ENCODE results near the gene PRKAR1B. TPM values are rescaled to one million over a fixed set of nuclear protein-coding genes. Genes with fewer than 3 reads are reported as not detected.
"Not testable (repeated sequence)": the region's sequence is repeated elsewhere in the genome, so short reads cannot be mapped to it uniquely, and the experiment has no call there.

Gene PRKAR1B
- total and polyA plus RNA-seq, 2 donors = 12.3 to 13.7 TPM

DNA sequence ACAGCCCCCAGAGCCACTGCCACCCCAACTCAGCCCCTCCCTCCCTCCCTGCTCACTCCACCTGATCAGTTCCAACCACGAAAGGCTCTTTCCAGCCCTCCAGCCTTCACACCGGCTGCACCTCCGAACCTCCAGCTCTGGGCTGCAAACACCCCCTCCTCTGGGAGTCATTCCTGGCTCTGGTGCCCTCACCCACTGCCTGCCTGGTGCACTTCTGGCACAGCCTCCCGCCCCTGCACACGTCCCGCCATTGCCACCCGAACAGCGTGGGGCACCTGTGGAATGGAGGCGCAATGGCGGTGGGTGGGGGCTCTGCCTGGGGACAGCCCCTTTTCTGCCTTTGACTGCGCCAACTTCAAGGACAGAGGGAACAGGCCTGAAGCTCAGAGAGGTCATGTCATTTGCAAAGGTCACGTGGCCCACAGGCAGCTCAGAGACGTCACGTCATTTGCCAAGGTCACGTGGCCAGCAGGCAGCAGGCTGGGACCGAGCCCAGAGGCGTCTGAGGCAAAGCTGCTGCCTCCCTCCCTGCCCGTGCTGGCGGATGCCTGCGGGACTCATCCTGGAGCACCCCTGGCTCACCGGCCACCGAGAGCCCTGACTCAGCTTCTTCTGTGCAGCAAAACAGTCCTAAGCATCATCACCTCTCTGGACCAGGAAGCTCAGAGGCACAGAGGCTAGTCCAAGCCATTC is 76.6 kb downstream of the PRKAR1B start:
- no peaks in the 10 kb centered on the region for H3K4me1 ChIP-seq (ENCODE audit: insufficient read depth)
- H3K27ac ChIP-seq (ENCODE audit: low read depth) = no peak overlapping the region
- no peak overlapping the region for H3K4me3 ChIP-seq (ENCODE audit: low read depth, low read length)
- H3K36me3 ChIP-seq (ENCODE audit: insufficient read depth) = no peaks in the 10 kb centered on the region
- DNase-seq (ENCODE audit: extremely low spot score) = no peak
- WGBS = 80% methylated on average over 22 of the region's 22 CpGs

DNA sequence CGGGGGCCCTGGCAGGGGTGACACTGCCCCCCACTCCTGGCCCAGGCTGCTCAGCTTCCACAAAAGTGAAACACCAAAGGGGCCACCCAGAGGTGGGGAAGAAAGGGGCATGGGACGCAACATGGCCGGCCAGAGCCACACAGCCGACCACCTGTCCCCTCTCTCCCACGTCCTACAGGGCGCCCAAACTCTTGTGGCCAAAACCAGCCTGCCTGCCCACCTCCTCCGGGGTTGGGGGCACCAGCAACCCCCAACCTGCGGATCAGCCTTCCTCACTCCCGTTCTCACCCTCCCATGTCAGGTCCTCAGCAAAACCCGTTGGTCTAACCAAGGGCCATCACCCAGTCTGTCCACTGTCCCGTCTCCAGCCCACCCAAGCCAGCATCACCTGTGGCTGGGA is 80.1 kb downstream of the PRKAR1B start:
- no peak for DNase-seq (ENCODE audit: extremely low spot score)
- H3K27ac ChIP-seq (ENCODE audit: low read depth) = no peak overlapping the region
- 94% methylated on average over 11 of the region's 11 CpGs for WGBS
- H3K36me3 ChIP-seq (ENCODE audit: insufficient read depth) = no peaks in the 10 kb centered on the region
- no peaks in the 10 kb centered on the region for H3K4me1 ChIP-seq (ENCODE audit: insufficient read depth)
- no peak overlapping the region for H3K4me3 ChIP-seq (ENCODE audit: low read depth, low read length)

DNA sequence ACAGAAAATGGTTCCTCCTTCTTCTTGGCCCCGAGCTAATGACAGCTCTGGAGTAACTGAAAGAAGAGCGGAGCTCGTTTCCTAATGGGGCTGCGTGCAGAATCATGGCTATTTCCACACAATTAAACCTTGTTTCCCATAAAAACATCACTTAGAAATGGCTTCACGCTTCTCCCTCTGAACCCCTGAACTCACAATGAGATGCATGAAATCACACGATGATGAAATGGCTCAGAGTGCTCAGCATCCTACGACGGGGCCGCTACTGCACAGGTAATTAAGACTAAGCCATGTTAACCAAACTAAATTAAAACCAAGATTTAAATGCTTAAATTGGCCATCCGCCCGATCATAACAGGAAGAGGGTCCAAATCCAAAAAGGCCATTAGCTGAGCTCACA is 80.6 kb downstream of the PRKAR1B start:
- no peaks in the 10 kb centered on the region for H3K36me3 ChIP-seq (ENCODE audit: insufficient read depth)
- 89% methylated on average over 11 of the region's 11 CpGs for WGBS
- no peak overlapping the region for H3K4me3 ChIP-seq (ENCODE audit: low read depth, low read length)
- H3K4me1 ChIP-seq (ENCODE audit: insufficient read depth) = no peaks in the 10 kb centered on the region
- H3K27ac ChIP-seq (ENCODE audit: low read depth) = no peak overlapping the region
- no peak for DNase-seq (ENCODE audit: extremely low spot score)

DNA sequence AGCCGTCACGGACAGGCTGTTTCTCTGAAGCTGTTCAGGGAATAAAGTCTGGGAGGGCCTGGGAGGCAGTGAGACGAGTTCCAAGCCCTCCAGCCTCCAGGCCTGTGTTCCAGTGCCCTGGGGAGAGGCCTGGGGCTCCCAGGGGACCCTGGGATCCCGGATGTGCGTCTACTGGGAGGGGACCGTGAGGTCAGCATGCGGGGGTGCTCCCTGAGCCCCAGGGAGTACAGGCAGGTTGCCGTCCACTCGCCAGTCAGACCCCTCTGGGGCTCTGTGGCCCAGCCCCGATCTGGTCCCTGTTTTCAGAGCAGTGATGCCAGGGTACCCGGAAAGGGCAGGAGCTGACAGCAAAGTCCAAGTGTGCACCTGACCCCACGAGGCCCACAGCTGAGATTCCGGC is 81.5 kb downstream of the PRKAR1B start:
- DNase-seq (ENCODE audit: extremely low spot score) = no peak
- Histone ChIP-seq H3K27ac (ENCODE audit: low read depth) (no peak overlapping the region), H3K4me3 (ENCODE audit: low read depth, low read length) (no peak overlapping the region), H3K36me3 (ENCODE audit: insufficient read depth) (no peaks in the 10 kb centered on the region), H3K4me1 (ENCODE audit: insufficient read depth) (no peaks in the 10 kb centered on the region)
- 90% methylated on average over 13 of the region's 13 CpGs for WGBS

DNA sequence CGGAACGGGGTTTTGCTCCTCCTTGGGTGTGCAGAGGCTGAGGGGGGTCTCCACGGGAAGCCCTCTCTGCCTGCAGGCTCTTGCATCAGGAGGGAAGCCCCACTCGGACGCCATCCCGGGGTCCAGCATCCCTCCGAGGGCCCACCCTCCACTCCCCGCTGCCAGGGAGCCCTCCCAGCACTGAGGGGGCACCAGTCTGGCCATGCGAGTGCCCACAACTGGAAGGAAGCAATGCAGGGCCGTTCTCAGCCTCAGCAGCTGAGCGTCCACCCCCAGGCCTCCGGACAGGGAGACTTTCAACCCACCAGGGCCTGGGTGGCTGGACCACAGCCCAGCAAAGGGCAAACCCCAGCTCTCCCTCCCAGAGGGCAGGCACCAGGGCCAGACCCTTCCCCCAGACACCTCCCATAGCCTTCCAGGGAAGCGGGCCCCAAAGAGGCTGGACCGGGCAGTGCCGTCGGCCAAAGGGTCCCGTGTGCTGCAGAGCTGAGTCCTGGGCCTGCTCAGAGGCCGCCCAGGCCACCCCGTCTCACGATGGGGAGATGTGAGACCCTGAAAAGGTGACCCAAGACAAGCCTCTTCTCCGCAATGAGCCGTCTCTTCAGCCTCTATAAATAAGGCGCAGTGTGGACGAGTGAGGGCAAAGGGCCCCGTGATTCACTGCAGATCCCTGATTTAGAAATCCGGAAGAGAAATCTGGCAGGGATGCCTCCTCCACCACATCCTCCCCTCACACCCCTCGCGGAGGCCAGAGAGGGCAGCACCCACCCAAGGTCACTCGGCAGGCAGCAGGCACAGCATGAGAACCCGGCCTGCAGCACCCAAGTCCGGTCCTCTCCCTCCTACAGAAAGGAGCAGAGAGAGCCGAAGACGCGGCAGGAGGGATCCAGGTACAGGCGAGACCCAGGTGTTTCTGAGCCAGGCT is 82.4 kb downstream of the PRKAR1B start:
- Histone ChIP-seq H3K36me3 (ENCODE audit: insufficient read depth) (no peaks in the 10 kb centered on the region), H3K4me1 (ENCODE audit: insufficient read depth) (no peaks in the 10 kb centered on the region), H3K27ac (ENCODE audit: low read depth) (no peak overlapping the region), H3K4me3 (ENCODE audit: low read depth, low read length) (no peak overlapping the region)
- WGBS = 95% methylated on average over 35 of the region's 35 CpGs
- no peak for DNase-seq (ENCODE audit: extremely low spot score)

DNA sequence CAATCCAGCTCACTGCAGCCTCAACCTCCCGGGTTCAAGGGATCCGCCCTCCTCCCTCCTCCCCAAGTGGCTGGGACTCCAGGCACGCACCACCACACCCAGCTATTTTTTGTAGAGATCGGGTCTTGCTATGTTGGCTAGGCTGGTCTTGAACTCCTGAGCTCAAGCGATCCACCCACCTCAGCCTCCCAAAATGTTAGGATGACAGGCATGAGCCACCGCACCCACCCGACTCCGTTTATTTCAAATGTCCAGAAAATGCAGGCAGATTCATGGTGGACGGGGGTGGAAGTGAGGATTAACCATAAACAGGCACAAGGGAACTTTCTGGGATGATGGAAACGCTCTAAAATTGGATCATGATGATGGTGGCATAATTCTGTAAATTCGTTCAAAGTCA is 85.1 kb downstream of the PRKAR1B start:
- H3K4me1 ChIP-seq (ENCODE audit: insufficient read depth) = no peaks in the 10 kb centered on the region
- no peaks in the 10 kb centered on the region for H3K36me3 ChIP-seq (ENCODE audit: insufficient read depth)
- WGBS = 95% methylated on average over 11 of the region's 11 CpGs
- no peak for DNase-seq (ENCODE audit: extremely low spot score)
- H3K27ac ChIP-seq (ENCODE audit: low read depth) = no peak overlapping the region
- H3K4me3 ChIP-seq (ENCODE audit: low read depth, low read length) = no peak overlapping the region

DNA sequence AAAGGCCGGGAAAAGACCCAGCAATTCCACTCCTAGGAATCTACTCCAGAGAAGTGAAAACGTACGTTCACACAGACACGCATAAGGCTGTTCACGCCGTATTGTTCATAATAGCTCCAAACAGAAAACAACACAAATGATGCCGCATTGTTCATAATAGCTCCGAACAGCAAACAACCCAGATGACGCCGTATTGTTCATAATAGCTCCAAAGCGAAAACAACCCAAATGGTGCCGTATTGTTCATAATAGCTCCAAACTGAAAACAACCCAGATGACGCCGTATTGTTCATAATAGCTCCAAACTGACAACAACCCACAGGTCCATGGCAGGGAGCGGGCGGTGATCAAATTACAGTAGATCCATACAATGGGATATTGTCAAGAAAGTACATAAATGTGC is 85.8 kb downstream of the PRKAR1B start:
- no peaks in the 10 kb centered on the region for H3K36me3 ChIP-seq (ENCODE audit: insufficient read depth)
- H3K4me3 ChIP-seq (ENCODE audit: low read depth, low read length) = no peak overlapping the region
- WGBS = 87% methylated on average over 16 of the region's 16 CpGs
- DNase-seq (ENCODE audit: extremely low spot score) = no peak
- no peak overlapping the region for H3K27ac ChIP-seq (ENCODE audit: low read depth)
- H3K4me1 ChIP-seq (ENCODE audit: insufficient read depth) = no peaks in the 10 kb centered on the region

DNA sequence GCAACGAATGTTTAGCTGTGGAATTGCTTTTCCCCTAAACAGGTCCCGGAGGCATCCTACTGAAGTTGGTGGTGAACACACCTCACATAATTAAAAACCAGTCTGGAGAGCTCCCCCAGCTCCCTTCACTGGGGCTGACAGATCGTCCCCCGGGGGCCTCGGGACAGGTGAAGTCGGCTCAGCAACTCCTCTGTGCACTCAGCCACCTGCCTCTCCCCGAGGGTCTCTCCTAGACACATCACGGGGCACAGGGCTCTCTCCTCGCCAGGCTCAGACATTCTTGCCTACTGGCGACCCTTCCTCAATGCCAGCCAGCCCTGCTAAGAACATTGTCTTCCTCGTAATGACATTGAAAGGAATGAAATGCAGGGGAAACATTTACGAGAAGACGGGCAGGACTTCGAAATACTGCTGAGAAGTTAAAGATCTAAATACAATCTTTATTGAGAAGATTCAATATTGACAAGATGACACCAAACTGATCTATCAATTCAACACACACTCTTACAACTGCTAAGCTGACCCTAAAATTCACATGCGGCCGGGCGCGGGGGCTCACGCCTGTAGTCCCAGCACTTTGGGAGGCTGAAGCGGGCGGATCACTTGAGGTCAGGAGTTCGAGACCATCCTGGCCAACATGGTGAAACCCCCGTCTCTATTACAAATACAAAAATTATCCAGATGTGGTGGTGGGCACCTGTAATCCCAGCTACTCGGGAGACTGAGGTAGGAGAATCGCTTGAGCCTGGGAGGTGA is 88.6 kb downstream of the PRKAR1B start:
- Histone ChIP-seq H3K27ac (ENCODE audit: low read depth) (no peak overlapping the region), H3K4me3 (ENCODE audit: low read depth, low read length) (no peak overlapping the region), H3K36me3 (ENCODE audit: insufficient read depth) (no peaks in the 10 kb centered on the region), H3K4me1 (ENCODE audit: insufficient read depth) (no peaks in the 10 kb centered on the region)
- 93% methylated on average over 25 of the region's 25 CpGs for WGBS
- no peak for DNase-seq (ENCODE audit: extremely low spot score)

DNA sequence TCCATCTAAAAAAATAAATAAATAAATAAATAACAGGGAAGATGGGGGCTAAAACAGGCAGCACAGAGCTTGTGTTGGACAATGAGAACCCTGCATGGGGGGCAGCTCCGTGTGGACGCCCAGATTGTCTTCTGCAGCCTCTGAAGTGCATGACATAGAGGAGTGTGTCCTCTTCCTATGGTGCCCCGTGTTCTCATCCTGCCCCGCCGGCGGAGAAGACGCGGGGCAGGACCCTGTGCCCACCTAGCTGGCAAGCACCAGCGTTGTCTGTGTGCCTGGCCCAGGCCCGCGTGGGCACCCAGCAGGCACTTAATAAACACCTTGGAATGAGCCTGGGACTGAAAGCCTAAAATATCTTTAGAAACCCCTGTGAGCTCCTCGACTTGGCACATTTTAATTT is 89.3 kb downstream of the PRKAR1B start:
- DNase-seq (ENCODE audit: extremely low spot score) = no peak
- H3K36me3 ChIP-seq (ENCODE audit: insufficient read depth) = no peaks in the 10 kb centered on the region
- no peak overlapping the region for H3K4me3 ChIP-seq (ENCODE audit: low read depth, low read length)
- 94% methylated on average over 12 of the region's 12 CpGs for WGBS
- no peaks in the 10 kb centered on the region for H3K4me1 ChIP-seq (ENCODE audit: insufficient read depth)
- H3K27ac ChIP-seq (ENCODE audit: low read depth) = no peak overlapping the region

DNA sequence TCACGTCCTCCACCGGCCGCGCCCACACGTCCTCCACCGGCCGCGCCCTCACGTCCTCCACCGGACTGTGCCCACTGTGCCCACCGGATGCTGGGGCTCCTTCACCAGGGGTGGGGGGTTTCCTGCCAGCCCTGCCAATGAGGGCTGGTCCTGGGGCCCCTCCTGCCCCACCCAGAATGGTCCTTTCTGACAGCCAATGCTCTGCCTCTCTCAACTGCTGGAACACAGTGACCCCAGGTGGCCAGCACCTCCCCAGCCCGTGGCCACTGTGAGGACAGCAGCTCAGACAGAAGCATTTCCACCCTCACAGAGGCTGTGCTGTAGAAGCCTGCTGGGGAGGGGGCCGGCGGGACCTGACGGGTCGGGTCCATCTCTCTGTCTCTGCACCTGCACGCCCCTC is 90.7 kb downstream of the PRKAR1B start:
- 92% methylated on average over 17 of the region's 17 CpGs for WGBS
- no peak for DNase-seq (ENCODE audit: extremely low spot score)
- Histone ChIP-seq H3K36me3 (ENCODE audit: insufficient read depth) (no peaks in the 10 kb centered on the region), H3K4me3 (ENCODE audit: low read depth, low read length) (no peak overlapping the region), H3K27ac (ENCODE audit: low read depth) (no peak overlapping the region), H3K4me1 (ENCODE audit: insufficient read depth) (no peaks in the 10 kb centered on the region)

DNA sequence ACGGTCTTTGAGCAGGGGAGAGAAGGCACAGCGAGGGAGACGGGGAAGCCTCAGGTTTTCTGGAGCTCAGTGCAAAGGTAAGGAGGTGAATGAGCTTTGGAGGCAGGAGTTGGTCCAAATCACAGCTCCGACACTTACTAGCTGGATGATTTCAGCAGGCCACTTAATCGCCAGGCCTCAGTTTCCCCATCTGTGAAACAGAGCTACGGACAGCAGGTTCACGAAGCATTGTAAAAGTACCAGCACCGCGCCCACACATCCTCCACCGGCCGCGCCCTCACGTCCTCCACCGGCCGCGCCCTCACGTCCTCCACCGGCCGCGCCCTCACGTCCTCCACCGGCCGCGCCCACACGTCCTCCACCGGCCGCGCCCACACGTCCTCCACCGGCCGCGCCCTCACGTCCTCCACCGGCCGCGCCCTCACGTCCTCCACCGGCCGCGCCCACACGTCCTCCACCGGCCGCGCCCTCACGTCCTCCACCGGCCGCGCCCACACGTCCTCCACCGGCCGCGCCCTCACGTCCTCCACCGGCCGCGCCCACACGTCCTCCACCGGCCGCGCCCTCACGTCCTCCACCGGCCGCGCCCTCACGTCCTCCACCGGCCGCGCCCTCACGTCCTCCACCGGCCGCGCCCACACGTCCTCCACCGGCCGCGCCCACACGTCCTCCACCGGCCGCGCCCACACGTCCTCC is 91.2 kb downstream of the PRKAR1B start:
- WGBS = 97% methylated on average over 71 of the region's 81 CpGs
- H3K27ac ChIP-seq (ENCODE audit: low read depth); H3K4me1 ChIP-seq (ENCODE audit: insufficient read depth); H3K36me3 ChIP-seq (ENCODE audit: insufficient read depth); DNase-seq (ENCODE audit: extremely low spot score); H3K4me3 ChIP-seq (ENCODE audit: low read depth, low read length): not testable (repeated sequence)

DNA sequence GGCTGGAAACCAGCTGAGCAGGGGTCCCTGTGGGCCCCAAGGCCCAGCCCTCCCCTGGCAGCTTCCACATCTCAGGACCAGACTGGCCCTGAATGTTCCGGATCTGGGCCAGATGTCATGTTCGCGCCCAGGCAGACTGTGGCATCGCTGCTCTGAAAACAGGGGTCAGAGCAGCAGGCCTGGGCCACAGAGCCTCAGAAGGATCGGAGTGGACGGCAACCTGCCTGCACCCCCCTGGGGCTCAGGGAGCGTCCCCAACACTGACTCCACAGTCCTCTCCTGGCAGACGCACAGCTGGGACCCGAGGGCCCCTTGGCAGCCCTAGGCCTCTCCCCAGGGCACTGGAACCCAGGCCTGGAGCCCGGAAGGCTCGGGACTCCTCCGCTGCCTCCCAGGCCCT is 91.9 kb downstream of the PRKAR1B start:
- no peaks in the 10 kb centered on the region for H3K36me3 ChIP-seq (ENCODE audit: insufficient read depth)
- DNase-seq (ENCODE audit: extremely low spot score) = no peak
- 89% methylated on average over 12 of the region's 12 CpGs for WGBS
- no peak overlapping the region for H3K4me3 ChIP-seq (ENCODE audit: low read depth, low read length)
- H3K27ac ChIP-seq (ENCODE audit: low read depth) = no peak overlapping the region
- no peaks in the 10 kb centered on the region for H3K4me1 ChIP-seq (ENCODE audit: insufficient read depth)

DNA sequence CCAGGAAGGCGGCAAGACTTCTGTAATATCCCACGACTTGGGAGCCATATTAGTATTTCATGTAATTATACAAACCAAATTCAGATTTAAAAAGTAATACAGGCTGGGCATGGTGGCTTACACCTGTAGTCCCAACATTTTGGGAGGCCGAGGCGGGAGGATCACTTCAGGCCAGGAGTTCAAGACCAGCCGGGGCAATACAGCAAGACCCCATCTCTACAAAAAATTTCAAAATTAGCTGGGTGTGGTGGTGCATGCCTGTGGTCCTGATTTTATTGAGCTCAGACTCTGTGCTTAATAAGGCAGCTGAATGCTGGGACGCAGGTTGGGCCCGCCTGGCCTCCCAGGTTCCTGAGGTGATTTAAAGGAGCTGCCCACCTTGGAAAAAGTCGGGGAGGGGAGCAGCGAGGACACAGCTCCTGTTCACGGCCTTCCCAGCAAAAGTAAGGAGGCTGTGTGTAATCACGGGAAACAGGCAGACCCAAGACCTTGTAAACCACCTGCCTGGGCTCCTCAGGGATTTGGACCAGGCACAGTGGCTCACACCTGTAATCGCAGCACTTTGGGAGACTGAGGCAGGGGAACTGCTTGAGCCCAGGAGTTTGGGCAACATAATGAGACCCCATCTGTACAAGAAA is 93.6 kb downstream of the PRKAR1B start:
- H3K4me1 ChIP-seq (ENCODE audit: insufficient read depth) = no peaks in the 10 kb centered on the region
- 97% methylated on average over 12 of the region's 12 CpGs for WGBS

More for the DNA sequence above, 93.6 kb downstream of the PRKAR1B start:
- Histone ChIP-seq H3K36me3 (ENCODE audit: insufficient read depth) (no peaks in the 10 kb centered on the region), H3K4me3 (ENCODE audit: low read depth, low read length) (no peak overlapping the region), H3K27ac (ENCODE audit: low read depth) (no peak overlapping the region)
- DNase-seq (ENCODE audit: extremely low spot score) = no peak

All from urinary bladder (tissue), 4 donors.